HepG2 (cell line): ENCODE results near the gene PHYHIPL. TPM values are rescaled to one million over a fixed set of nuclear protein-coding genes. Genes with fewer than 3 reads are reported as not detected.

Experiments
- ATAC-seq: fragments of 200-7000 bp; cut with Tn5 transposase; 3 replicates; pipeline ENCODE4 v1.9.1; 2020; ENCODE audit warnings: mild to moderate bottlenecking, moderate library complexity
- BruUV-seq: library from RNA; stranded (reverse); fragments of 400-500 nt; replicated peaks from 2 replicates; lab custom pipeline; 2021; lab: Mats Ljungman, UMichigan
- CTCF ChIA-PET: fragments of 300-600 bp; formaldehyde crosslinking; extraction: SDS; loops from one replicate; lab custom pipeline; 2021; ENCODE audit warnings: low total read pairs, inconsistent platforms, low intra/inter-chr PET ratio; lab: Yijun Ruan, JAX
- POLR2A ChIA-PET: fragments of 350-600 bp; sonication (Branson Sonifier 250); formaldehyde crosslinking; loops from one replicate; lab custom pipeline; 2020; ENCODE audit warnings: antibody characterized with exemption, inconsistent platforms; lab: Yijun Ruan, JAX
- DNase-seq: peaks from one replicate; pipeline ENCODE4 v3.0.0-alpha.2; 2015; ENCODE audit warnings: low spot score
- FAIRE-seq: peaks from 3 replicates; lab custom pipeline; 2011; peaks lifted over from hg19 to GRCh38; lab: Jason Lieb, UNC
- H2AFZ ChIP-seq: one replicate; pipeline ENCODE4 v1.6.1; 2011; ENCODE audit warnings: low read length, inconsistent platforms
- H3K27ac ChIP-seq: fragments of 300-600 bp; 3 replicates; pipeline ENCODE4 v1.8.0; 2011; ENCODE audit warnings: mixed run types, mild to moderate bottlenecking, mixed read lengths, low read length, inconsistent platforms; ENCODE audit not compliant: insufficient read depth; ENCODE audit errors: extremely low read length
- H3K27me3 ChIP-seq, 2 experiments: fragments of 200-600 bp in 1 of 2; 2 replicates in 1 of 2; 3 replicates in 1 of 2; pipeline versions ENCODE4 v1.6.0 to v1.8.0; 2011; ENCODE audit warnings: low read length in 2 of 2, mild to moderate bottlenecking in 2 of 2, moderate library complexity in 2 of 2, inconsistent platforms in 1 of 2; ENCODE audit not compliant: insufficient read depth in 2 of 2, control insufficient read depth in 1 of 2
- H3K36me3 ChIP-seq, 2 experiments: fragments of 200-600 bp in 1 of 2; replicated peaks in 1 of 2; 2 replicates in 1 of 2; 3 replicates in 1 of 2; pipeline versions ENCODE4 v1.5.1 to v1.8.0; 2011; ENCODE audit warnings: low read length in 2 of 2, inconsistent platforms in 1 of 2; ENCODE audit not compliant: insufficient read depth in 2 of 2, control insufficient read depth in 1 of 2
- H3K4me1 ChIP-seq: 2 replicates; pipeline ENCODE4 v1.5.1; 2012; ENCODE audit warnings: low read length, inconsistent platforms; ENCODE audit not compliant: insufficient read depth
- H3K4me2 ChIP-seq: 2 replicates; pipeline ENCODE4 v1.6.0; 2011; ENCODE audit warnings: low read depth, low read length, inconsistent platforms
- H3K4me3 ChIP-seq, 3 experiments: fragments of 200-600 bp in 1 of 3; sonication (generic), shearing (Covaris generic) in 1 of 3; replicated peaks in 1 of 3; 2 replicates each; pipeline ENCODE4 v1.5.1; 2011 to 2016; ENCODE audit warnings: low read length in 3 of 3, inconsistent platforms in 2 of 3, low read depth in 2 of 3, mild to moderate bottlenecking in 2 of 3, control low read depth in 1 of 3, mixed read lengths in 1 of 3; ENCODE audit not compliant: insufficient read depth in 1 of 3
- H3K79me2 ChIP-seq: one replicate; pipeline ENCODE4 v1.6.1; 2011; ENCODE audit warnings: low read length, inconsistent platforms; ENCODE audit not compliant: insufficient read depth
- H3K9ac ChIP-seq: 2 replicates; pipeline ENCODE4 v1.6.0; 2011; ENCODE audit warnings: mild to moderate bottlenecking, low read depth, low read length, inconsistent platforms; ENCODE audit not compliant: insufficient read depth
- H3K9me3 ChIP-seq: 2 replicates; pipeline ENCODE4 v1.5.1; 2012; ENCODE audit warnings: mild to moderate bottlenecking, low read length
- H4K20me1 ChIP-seq: 2 replicates; pipeline ENCODE4 v1.6.0; 2011; ENCODE audit warnings: inconsistent platforms, mild to moderate bottlenecking, low read length, moderate library complexity; ENCODE audit not compliant: insufficient read depth
- FOXJ3 ChIP-seq: sonication (generic); formaldehyde crosslinking; IDR thresholded peaks from 2 replicates; pipeline ENCODE4 v1.4.0; 2020; ENCODE audit warnings: missing genetic modification reagents, mild to moderate bottlenecking, borderline replicate concordance
- NBN ChIP-seq: fragments of 450-650 bp; conservative IDR thresholded peaks from 2 replicates; pipeline ENCODE4 v1.6.1; 2017
- ONECUT2 ChIP-seq: sonication (generic); formaldehyde crosslinking; IDR thresholded peaks from 2 replicates; pipeline ENCODE4 v1.4.0; 2020; ENCODE audit warnings: missing genetic modification reagents
- PCBP1 ChIP-seq: fragments of 200-400 bp; formaldehyde crosslinking; IDR thresholded peaks from 2 replicates; pipeline ENCODE4 v1.6.1; 2017; ENCODE audit warnings: mild to moderate bottlenecking, low read depth, low read length, borderline replicate concordance
- RBAK ChIP-seq: sonication (generic); formaldehyde crosslinking; IDR thresholded peaks from 2 replicates; pipeline ENCODE4 v1.5.1; 2020; ENCODE audit warnings: mild to moderate bottlenecking, missing genetic modification reagents
- SMARCC2 ChIP-seq: fragments of 450-650 bp; IDR thresholded peaks from 2 replicates; pipeline ENCODE4 v1.6.1; 2017; ENCODE audit warnings: antibody characterized with exemption, mild to moderate bottlenecking
- WGBS: methylation state at CpG from one replicate; pipeline ENCODE4 v1.1.6; 2017; ENCODE audit warnings: low lambda C conversion rate; 5-methylcytosine and 5-hydroxymethylcytosine counted together
- in situ Hi-C: cut with HindIII; loops from 2 replicates; pipeline ENCODE4 v1.10.0; 2017; ENCODE audit warnings: low pct_unique_long_range_greater_than_20kb; ENCODE audit not compliant: extremely low pct_ligation_motif_present
- intact Hi-C: fragments of 100-400 bp; cut with micrococcal nuclease; formaldehyde crosslinking; loops from one replicate; pipeline ENCODE4 v1.10.0; 2022; ENCODE audit not compliant: unreplicated experiment
- polyA plus RNA-seq, 8 experiments: library from polyadenylated mRNA; depleted of rRNA in 3 of 8; stranded (reverse) in 7 of 8; unstranded in 1 of 8; fragments of >200 nt; fragmentation: Illumina TruSeq in 4 of 8; extraction: Trizol in 4 of 8; gene quantifications; 2 replicates each; pipeline versions ENCODE4 v1.2.1 to v1.2.3, GENCODE V29; 2011 to 2016; ENCODE audit warnings: low read depth in 4 of 8, missing spikeins in 1 of 8, mixed read lengths in 1 of 8; ENCODE audit not compliant: insufficient read depth in 1 of 8
- total RNA-seq, 5 experiments: library from RNA; depleted of rRNA; stranded (reverse); fragments of >200 nt; fragmentation: Illumina TruSeq; extraction: Trizol; gene quantifications; 2 replicates each; pipeline ENCODE4 v1.2.3, GENCODE V29; 2016; ENCODE audit warnings: low read depth in 1 of 5
- TF ChIP-seq, protein P1 (sequence below): sonication (generic); formaldehyde crosslinking; IDR thresholded peaks from 2 replicates; pipeline ENCODE4 v1.4.0; 2020; ENCODE audit warnings: missing genetic modification reagents
- TF ChIP-seq, protein P2 (sequence below): sonication (generic); formaldehyde crosslinking; IDR thresholded peaks from 2 replicates; pipeline ENCODE4 v1.5.0; 2020; ENCODE audit warnings: missing genetic modification reagents
- TF ChIP-seq, protein P3 (sequence below): sonication (generic); formaldehyde crosslinking; IDR thresholded peaks from 2 replicates; pipeline ENCODE4 v1.8.1; 2023; ENCODE audit warnings: mild to moderate bottlenecking, inconsistent platforms, moderate library complexity, missing genetic modification reagents, borderline replicate concordance
- TF ChIP-seq, protein P4 (sequence below): sonication (generic); formaldehyde crosslinking; IDR thresholded peaks from 2 replicates; pipeline ENCODE4 v1.5.1; 2020; ENCODE audit warnings: missing genetic modification reagents, mild to moderate bottlenecking, borderline replicate concordance

Gene PHYHIPL
- total and polyA plus RNA-seq, 2 of the 13 experiments (the other 11 are each of a cell fraction or from before 2014, with no cell fraction given), result 40.6 to 78.5 TPM

GRCh38 chr10:59284118-59284975, 107.9 kb downstream of the PHYHIPL start:
- FAIRE-seq (no peak), ATAC-seq (no peak), DNase-seq (no peak)
- BruUV-seq, result no TSS peak
- no peaks in the 10 kb centered on the region for H3K79me2 ChIP-seq
- no peaks in the 10 kb centered on the region for H4K20me1 ChIP-seq
- TF ChIP-seq NBN, result 0 out of 2 replicates have a peak, but pooled peaks have one; percentile 16
- TF ChIP-seq, protein P1, sequence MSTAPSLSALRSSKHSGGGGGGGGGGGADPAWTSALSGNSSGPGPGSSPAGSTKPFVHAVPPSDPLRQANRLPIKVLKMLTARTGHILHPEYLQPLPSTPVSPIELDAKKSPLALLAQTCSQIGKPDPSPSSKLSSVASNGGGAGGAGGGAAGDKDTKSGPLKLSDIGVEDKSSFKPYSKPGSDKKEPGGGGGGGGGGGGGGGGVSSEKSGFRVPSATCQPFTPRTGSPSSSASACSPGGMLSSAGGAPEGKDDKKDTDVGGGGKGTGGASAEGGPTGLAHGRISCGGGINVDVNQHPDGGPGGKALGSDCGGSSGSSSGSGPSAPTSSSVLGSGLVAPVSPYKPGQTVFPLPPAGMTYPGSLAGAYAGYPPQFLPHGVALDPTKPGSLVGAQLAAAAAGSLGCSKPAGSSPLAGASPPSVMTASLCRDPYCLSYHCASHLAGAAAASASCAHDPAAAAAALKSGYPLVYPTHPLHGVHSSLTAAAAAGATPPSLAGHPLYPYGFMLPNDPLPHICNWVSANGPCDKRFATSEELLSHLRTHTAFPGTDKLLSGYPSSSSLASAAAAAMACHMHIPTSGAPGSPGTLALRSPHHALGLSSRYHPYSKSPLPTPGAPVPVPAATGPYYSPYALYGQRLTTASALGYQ, result no peak
- H3K9ac ChIP-seq, result no peak overlapping the region
- H3K9me3 ChIP-seq, result no peaks in the 10 kb centered on the region
- H2AFZ ChIP-seq, result no peak overlapping the region
- H3K4me3 ChIP-seq, result no peak overlapping the region
- ChIA-PET CTCF (no interaction called here), POLR2A (no interaction called here)
- intact Hi-C loops (no loop called here), in situ Hi-C loops (no loop called here)
- H3K4me2 ChIP-seq, result no peak overlapping the region
- 73% methylated on average over 7 of the region's 7 CpGs for WGBS
- H3K27me3 ChIP-seq, result no peaks in the 10 kb centered on the region
- H3K36me3 ChIP-seq, result no peaks in the 10 kb centered on the region
- H3K27ac ChIP-seq, result no peak overlapping the region
- no peaks in the 10 kb centered on the region for H3K4me1 ChIP-seq

DNA sequence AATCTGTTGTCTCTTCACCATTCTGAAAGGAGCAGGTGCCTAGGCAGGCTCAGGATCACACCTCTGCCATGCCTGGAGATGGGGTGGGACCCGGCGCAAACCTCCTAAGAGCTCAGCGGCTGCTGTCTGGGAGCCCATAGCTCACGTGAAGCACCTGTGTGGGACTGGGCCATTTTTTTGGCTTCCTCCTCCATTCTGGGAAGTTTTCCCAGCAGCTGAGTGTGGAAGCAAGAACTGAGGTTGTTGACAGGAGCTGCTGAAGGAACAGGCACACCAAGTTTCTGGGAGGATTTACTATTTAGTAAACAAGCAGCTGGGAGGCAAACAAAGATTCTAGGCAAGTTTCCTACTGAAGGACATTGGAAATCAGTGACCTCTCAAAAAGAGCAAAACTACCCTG, 108.6 kb downstream of the PHYHIPL start:
- DNase-seq (no peak), ATAC-seq (no peak), FAIRE-seq (no peak)
- Histone ChIP-seq H2AFZ (no peak overlapping the region), H3K4me1 (no peaks in the 10 kb centered on the region), H3K36me3 (no peaks in the 10 kb centered on the region), H3K9me3 (no peaks in the 10 kb centered on the region), H3K79me2 (no peaks in the 10 kb centered on the region), H3K9ac (no peak overlapping the region), H4K20me1 (no peaks in the 10 kb centered on the region), H3K4me2 (no peak overlapping the region), H3K27ac (no peak overlapping the region), H3K27me3 (no peaks in the 10 kb centered on the region), H3K4me3 (no peak overlapping the region)
- intact Hi-C loops (no loop called here), in situ Hi-C loops (no loop called here)
- ChIA-PET CTCF (no interaction called here), POLR2A (no interaction called here)
- WGBS, result 83% methylated on average over 4 of the region's 4 CpGs
- no TSS peak for BruUV-seq
- TF ChIP-seq PCBP1 (no peak), FOXJ3 (CRISPR knock-in tag) (no peak), SMARCC2 (no peak), RBAK (CRISPR knock-in tag) (no peak), ONECUT2 (CRISPR knock-in tag) (no peak)
- TF ChIP-seq, protein P2, sequence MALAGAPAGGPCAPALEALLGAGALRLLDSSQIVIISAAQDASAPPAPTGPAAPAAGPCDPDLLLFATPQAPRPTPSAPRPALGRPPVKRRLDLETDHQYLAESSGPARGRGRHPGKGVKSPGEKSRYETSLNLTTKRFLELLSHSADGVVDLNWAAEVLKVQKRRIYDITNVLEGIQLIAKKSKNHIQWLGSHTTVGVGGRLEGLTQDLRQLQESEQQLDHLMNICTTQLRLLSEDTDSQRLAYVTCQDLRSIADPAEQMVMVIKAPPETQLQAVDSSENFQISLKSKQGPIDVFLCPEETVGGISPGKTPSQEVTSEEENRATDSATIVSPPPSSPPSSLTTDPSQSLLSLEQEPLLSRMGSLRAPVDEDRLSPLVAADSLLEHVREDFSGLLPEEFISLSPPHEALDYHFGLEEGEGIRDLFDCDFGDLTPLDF (CRISPR knock-in tag), result no peak
- TF ChIP-seq, protein P3, sequence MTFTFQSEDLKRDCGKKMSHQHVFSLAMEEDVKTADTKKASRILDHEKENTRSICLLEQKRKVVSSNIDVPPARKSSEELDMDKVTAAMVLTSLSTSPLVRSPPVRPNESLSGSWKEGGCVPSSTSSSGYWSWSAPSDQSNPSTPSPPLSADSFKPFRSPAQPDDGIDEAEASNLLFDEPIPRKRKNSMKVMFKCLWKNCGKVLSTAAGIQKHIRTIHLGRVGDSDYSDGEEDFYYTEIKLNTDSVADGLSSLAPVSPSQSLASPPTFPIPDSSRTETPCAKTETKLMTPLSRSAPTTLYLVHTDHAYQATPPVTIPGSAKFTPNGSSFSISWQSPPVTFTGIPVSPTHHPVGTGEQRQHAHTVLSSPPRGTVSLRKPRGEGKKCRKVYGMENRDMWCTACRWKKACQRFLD (CRISPR knock-in tag), result no peak
- TF ChIP-seq, protein P4, sequence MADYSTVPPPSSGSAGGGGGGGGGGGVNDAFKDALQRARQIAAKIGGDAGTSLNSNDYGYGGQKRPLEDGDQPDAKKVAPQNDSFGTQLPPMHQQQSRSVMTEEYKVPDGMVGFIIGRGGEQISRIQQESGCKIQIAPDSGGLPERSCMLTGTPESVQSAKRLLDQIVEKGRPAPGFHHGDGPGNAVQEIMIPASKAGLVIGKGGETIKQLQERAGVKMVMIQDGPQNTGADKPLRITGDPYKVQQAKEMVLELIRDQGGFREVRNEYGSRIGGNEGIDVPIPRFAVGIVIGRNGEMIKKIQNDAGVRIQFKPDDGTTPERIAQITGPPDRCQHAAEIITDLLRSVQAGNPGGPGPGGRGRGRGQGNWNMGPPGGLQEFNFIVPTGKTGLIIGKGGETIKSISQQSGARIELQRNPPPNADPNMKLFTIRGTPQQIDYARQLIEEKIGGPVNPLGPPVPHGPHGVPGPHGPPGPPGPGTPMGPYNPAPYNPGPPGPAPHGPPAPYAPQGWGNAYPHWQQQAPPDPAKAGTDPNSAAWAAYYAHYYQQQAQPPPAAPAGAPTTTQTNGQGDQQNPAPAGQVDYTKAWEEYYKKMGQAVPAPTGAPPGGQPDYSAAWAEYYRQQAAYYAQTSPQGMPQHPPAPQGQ, result no peak
